HCT116 (cell line): Measurements from ENCODE around the gene STARD5. TPM values are rescaled to one million over a fixed set of nuclear protein-coding genes. Genes with fewer than 3 reads are reported as not detected.

Source experiments
- ATAC-seq: fragments of 200-7000 bp; cut with Tn5 transposase; 2 replicates; pipeline ENCODE4 v1.9.1; 2020; ENCODE audit warnings: mild to moderate bottlenecking, moderate library complexity
- BruUV-seq: library from RNA; stranded (reverse); fragments of 400-500 nt; replicated peaks from 2 replicates; lab custom pipeline; 2021; lab: Mats Ljungman, UMichigan
- CTCF ChIA-PET: fragments of 300-600 bp; sonication (Branson Sonifier 250); formaldehyde crosslinking; loops from one replicate; lab custom pipeline; 2021; ENCODE audit warnings: antibody characterized with exemption; lab: Charles Lee
- POLR2A ChIA-PET: fragments of 300-600, 350-600 bp; sonication (Branson Sonifier 250); formaldehyde crosslinking; loops from one replicate; lab custom pipeline; 2021; ENCODE audit warnings: antibody characterized with exemption; lab: Charles Lee
- RAD21 ChIA-PET, 2 experiments: fragments of 300-600 bp; sonication (Branson Sonifier 250); formaldehyde crosslinking; loops; one replicate each; lab custom pipeline; 2023; ENCODE audit warnings: low total read pairs in 2 of 2; ENCODE audit not compliant: uncharacterized antibody in 2 of 2, unreplicated experiment in 2 of 2, low non-redundant PET in 1 of 2; lab: Charles Lee
- DNase-seq: peaks from one replicate; pipeline ENCODE4 v3.0.0-alpha.2; 2010; ENCODE audit warnings: low read depth, low spot score
- H2AFZ ChIP-seq: fragments of 200-600 bp; shearing (Covaris generic), sonication (generic); 2 replicates; pipeline ENCODE4 v1.6.1; 2017; ENCODE audit warnings: low read depth, mixed run types, mixed read lengths, antibody characterized with exemption, low read length; ENCODE audit not compliant: poor library complexity, severe bottlenecking
- H3K27ac ChIP-seq: 2 replicates; pipeline ENCODE4 v1.5.1; 2012; ENCODE audit warnings: low read depth, low read length
- H3K27me3 ChIP-seq: fragments of 200-600 bp; sonication (generic); 2 replicates; pipeline ENCODE4 v1.6.1; 2016; ENCODE audit warnings: mixed run types, low read length, mixed read lengths; ENCODE audit not compliant: insufficient read depth
- H3K36me3 ChIP-seq, 2 experiments: fragments of 200-500 bp in 1 of 2; fragments of 200-600 bp in 1 of 2; sonication (Bioruptor generic) in 1 of 2; sonication (generic) in 1 of 2; 2 replicates each; pipeline versions ENCODE4 v1.5.1 to v1.6.1; 2014 to 2016; ENCODE audit warnings: low read length in 2 of 2, inconsistent platforms in 1 of 2, mixed read lengths in 1 of 2, mixed run types in 1 of 2; ENCODE audit not compliant: insufficient read depth in 2 of 2, control insufficient read depth in 1 of 2
- H3K4me1 ChIP-seq, 2 experiments: fragments of 200-600 bp in 1 of 2; sonication (generic) in 1 of 2; 2 replicates each; pipeline versions ENCODE4 v1.5.1 to v1.6.1; 2012 to 2017; ENCODE audit warnings: low read length in 2 of 2, inconsistent platforms in 1 of 2, mild to moderate bottlenecking in 1 of 2, mixed read lengths in 1 of 2, mixed run types in 1 of 2, moderate library complexity in 1 of 2; ENCODE audit not compliant: insufficient read depth in 2 of 2, control insufficient read depth in 1 of 2
- H3K4me2 ChIP-seq: fragments of 200-600 bp; sonication (generic); 2 replicates; pipeline ENCODE4 v1.6.1; 2017; ENCODE audit warnings: mixed run types, low read length, mixed read lengths
- H3K4me3 ChIP-seq, 2 experiments: fragments of 200-600 bp in 1 of 2; sonication (generic) in 1 of 2; replicated peaks in 1 of 2; 2 replicates each; pipeline ENCODE4 v1.5.1; 2011 to 2016; ENCODE audit warnings: low read length in 2 of 2, control low read depth in 1 of 2, low read depth in 1 of 2, mild to moderate bottlenecking in 1 of 2, mixed read lengths in 1 of 2, mixed run types in 1 of 2
- H3K79me2 ChIP-seq: fragments of 200-600 bp; sonication (generic); 2 replicates; pipeline ENCODE4 v1.6.1; 2017; ENCODE audit warnings: mild to moderate bottlenecking, mixed run types, low read length, moderate library complexity, mixed read lengths; ENCODE audit not compliant: insufficient read depth
- H3K9ac ChIP-seq: fragments of 200-600 bp; sonication (generic); 2 replicates; pipeline ENCODE4 v1.6.1; 2016; ENCODE audit warnings: low read length, mixed read lengths
- H3K9me2 ChIP-seq: fragments of 200-600 bp; sonication (generic), shearing (Covaris generic); 2 replicates; pipeline ENCODE4 v1.6.1; 2017; ENCODE audit warnings: mixed run types, mild to moderate bottlenecking, moderate library complexity; ENCODE audit not compliant: insufficient read depth
- H3K9me3 ChIP-seq, 2 experiments: fragments of 200-500 bp in 1 of 2; fragments of 200-600 bp in 1 of 2; sonication (Bioruptor generic) in 1 of 2; sonication (generic) in 1 of 2; 2 replicates each; pipeline ENCODE4 v1.6.1; 2014 to 2017; ENCODE audit warnings: low read length in 2 of 2, mixed read lengths in 2 of 2, inconsistent platforms in 1 of 2, low read depth in 1 of 2, mild to moderate bottlenecking in 1 of 2, mixed run types in 1 of 2, moderate library complexity in 1 of 2; ENCODE audit not compliant: control insufficient read depth in 1 of 2, insufficient read depth in 1 of 2
- H4K20me1 ChIP-seq: fragments of 200-600 bp; sonication (generic), shearing (Covaris generic); 2 replicates; pipeline ENCODE4 v1.6.1; 2017; ENCODE audit warnings: mixed run types, mild to moderate bottlenecking, moderate library complexity; ENCODE audit not compliant: insufficient read depth
- CBX3 ChIP-seq: IDR thresholded peaks from 2 replicates; pipeline ENCODE4 v1.6.1; 2012; ENCODE audit warnings: low read depth
- EZH2 ChIP-seq: fragments of 200-600 bp; sonication (generic); IDR thresholded peaks from 2 replicates; pipeline ENCODE4 v1.6.1; 2017; ENCODE audit warnings: antibody characterized with exemption, mixed run types
- POLR2AphosphoS5 ChIP-seq: IDR thresholded peaks from 2 replicates; pipeline ENCODE4 v1.6.1; 2011; ENCODE audit warnings: mild to moderate bottlenecking, low read depth, low read length, moderate library complexity
- SIN3A ChIP-seq: IDR thresholded peaks from 2 replicates; pipeline ENCODE4 v1.6.1; 2012; ENCODE audit warnings: low read depth
- ZBTB33 ChIP-seq: IDR thresholded peaks from 2 replicates; pipeline ENCODE4 v1.6.1; 2011; ENCODE audit warnings: mild to moderate bottlenecking, low read length, moderate library complexity; ENCODE audit not compliant: insufficient replicate concordance; ENCODE audit errors: extremely low read depth
- ZFX ChIP-seq: fragments of 450-650 bp; IDR thresholded peaks from 2 replicates; pipeline ENCODE4 v1.6.1; 2017
- intact Hi-C: fragments of 100-400 bp; cut with micrococcal nuclease; formaldehyde crosslinking; loops from 2 replicates; pipeline ENCODE4 v1.10.0; 2022
- total RNA-seq: library from RNA; stranded (reverse); gene quantifications from one replicate; pipeline ENCODE4 v1.2.1, GENCODE V29; 2021; ENCODE audit not compliant: unreplicated experiment

The STARD5 gene
- total RNA-seq, 1 experiment from 2014 or later, result 4.0 TPM

GRCh38 chr15:81261172-81261811, 62.6 kb downstream of the STARD5 start:
- TF ChIP-seq SIN3A (no peak), ZFX (no peak), EZH2 (no peak)
- H3K27me3 ChIP-seq, result peaks cover 7% of the 10 kb centered on the region

GRCh38 chr15:81259760-81260298, 64.1 kb downstream of the STARD5 start:
- Histone ChIP-seq H3K27me3 (peaks cover 7% of the 10 kb centered on the region), H3K4me2 (no peak overlapping the region), H3K79me2 (no peaks in the 10 kb centered on the region), H3K9me2 (no peaks in the 10 kb centered on the region), H3K4me3 (no peak overlapping the region), H3K9me3 (no peaks in the 10 kb centered on the region), H4K20me1 (no peaks in the 10 kb centered on the region), H3K36me3 (no peaks in the 10 kb centered on the region), H3K4me1 (no peaks in the 10 kb centered on the region), H3K27ac (no peak overlapping the region), H2AFZ (no peak overlapping the region), H3K9ac (no peak overlapping the region)
- ChIA-PET POLR2A (no interaction called here), RAD21 (no interaction called here), CTCF (interaction anchor here (2.0 kb wide), 1 partner anchor 104 kb away, joined by 9 read pairs; no protein-coding TSS in a partner anchor)
- BruUV-seq, result no TSS peak
- intact Hi-C loops, result loop anchor here (10.0 kb wide), 1 partner anchor 695 kb away; no protein-coding TSS in a partner anchor
- DNase-seq, result no peak
- TF ChIP-seq ZBTB33, result no peak
- TF ChIP-seq POLR2AphosphoS5, result no peak
- TF ChIP-seq CBX3, result no peak
- no peak for ATAC-seq

More at GRCh38 chr15:81261172-81261811, 62.6 kb downstream of the STARD5 start:
- no peak for ATAC-seq
- Histone ChIP-seq H3K4me3 (no peak overlapping the region), H3K27ac (no peak overlapping the region), H4K20me1 (no peaks in the 10 kb centered on the region), H3K9ac (no peak overlapping the region), H3K9me2 (no peaks in the 10 kb centered on the region), H2AFZ (no peak overlapping the region), H3K4me2 (no peak overlapping the region), H3K36me3 (no peaks in the 10 kb centered on the region), H3K79me2 (no peaks in the 10 kb centered on the region), H3K9me3 (no peaks in the 10 kb centered on the region), H3K4me1 (peaks cover 5 to 9% of the 10 kb centered on the region in 2 experiments)
- DNase-seq, result no peak
- POLR2A ChIA-PET, result no interaction called here
- no TSS peak for BruUV-seq
- intact Hi-C loops, result loop anchor here (10.0 kb wide), 1 partner anchor 696 kb away; no protein-coding TSS in a partner anchor
- CTCF ChIA-PET, result interaction anchor here (2.0 kb wide), 1 partner anchor 105 kb away, joined by 9 read pairs; no protein-coding TSS in a partner anchor
- RAD21 ChIA-PET, result no interaction called here

Other genes starting within 250 kb of the STARD5 start
- gene CFAP161, start 189.9 kb downstream of the STARD5 start, total RNA-seq, result 0.15 TPM
- 0.81 TPM for gene IL16, start 127.3 kb downstream of the STARD5 start, total RNA-seq
- gene TMC3, start 50.1 kb upstream of the STARD5 start, total RNA-seq, result not detected